ENCODE data around the gene GDA. TPM values are rescaled to one million over a fixed set of nuclear protein-coding genes. Genes with fewer than 3 reads are reported as not detected.

GDA gene
- total RNA-seq, 2 experiments from 2014 or later: not detected

DNA sequence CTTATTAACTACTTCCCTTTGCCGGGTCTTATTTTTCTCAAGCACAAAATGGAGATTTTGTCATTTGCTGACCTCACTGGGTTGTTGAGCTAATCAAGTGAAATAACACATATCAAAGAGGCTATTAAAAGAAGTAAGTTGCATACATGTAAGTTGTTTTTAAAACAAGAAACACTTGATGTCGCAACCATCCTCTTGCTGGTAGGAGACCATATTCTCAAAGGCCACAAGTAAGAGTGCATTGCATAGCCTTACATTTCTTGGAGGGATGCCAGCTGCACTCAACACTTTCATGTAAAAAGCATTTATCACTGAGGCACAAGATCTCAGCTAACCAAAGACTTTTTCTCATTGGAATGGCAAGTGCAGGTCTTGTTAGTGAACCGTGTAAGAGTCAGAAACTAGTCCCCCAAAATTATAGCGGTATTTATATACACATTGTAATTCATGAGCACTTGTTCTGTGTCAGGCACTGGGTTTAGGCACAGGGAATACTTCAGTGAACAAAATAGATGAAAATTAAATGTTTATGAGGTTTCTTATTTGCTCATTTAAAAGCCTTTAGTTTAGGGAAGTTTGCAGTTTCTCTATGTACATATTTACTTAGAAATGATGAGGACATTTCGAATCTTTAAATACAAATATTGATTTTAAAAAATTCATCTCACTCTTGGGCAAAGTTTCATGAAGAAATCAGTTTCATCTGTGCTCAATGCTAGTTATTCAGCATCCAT is 143.8 kb downstream of the GDA start:
- ATAC-seq: no peak
- Mint-ChIP-seq H3K27me3 (ENCODE audit: low read depth) (peaks cover 5% of the 10 kb centered on the region), H3K4me1 (ENCODE audit: low read depth) (no peaks in the 10 kb centered on the region), H3K36me3 (ENCODE audit: low read depth) (no peaks in the 10 kb centered on the region), H3K27ac (no peak overlapping the region), H3K4me3 (no peak overlapping the region), H3K9me3 (ENCODE audit: insufficient read depth) (no peaks in the 10 kb centered on the region)
- ChIA-PET POLR2A (no interaction called here), CTCF (interaction anchor here (0.7 to 3.1 kb wide), 9 partner anchors 10 to 530 kb away, joined by 3 to 12 read pairs (median 4); no protein-coding TSS in a partner anchor)
- no peak for DNase-seq

DNA sequence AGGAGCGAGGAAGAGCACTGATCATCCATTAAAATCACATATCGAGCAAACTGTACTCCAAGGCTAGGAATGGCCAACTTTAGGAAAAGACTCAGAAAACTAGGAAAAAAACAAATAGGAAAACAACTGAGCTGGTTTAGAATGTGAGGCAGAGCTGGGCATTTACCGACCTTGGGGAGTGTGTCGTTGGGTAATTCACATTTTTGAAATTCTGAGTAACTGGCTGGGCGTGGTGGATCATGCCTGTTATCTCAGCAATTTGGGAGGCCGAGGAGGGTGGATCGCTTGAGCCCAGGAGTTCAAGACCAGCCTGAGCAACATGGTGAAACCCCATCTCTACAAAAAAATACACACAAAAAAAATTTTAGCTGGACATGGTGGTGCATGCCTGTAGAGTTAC is 145.7 kb downstream of the GDA start:
- ChIA-PET POLR2A (interaction anchor here (0.6 kb wide), 1 partner anchor 329 kb away, joined by 3 read pairs; no protein-coding TSS in a partner anchor), CTCF (interaction anchor here (1.2 to 1.5 kb wide), 2 partner anchors 14 to 297 kb away, joined by 3 to 4 read pairs; no protein-coding TSS in a partner anchor)
- Mint-ChIP-seq H3K4me3 (no peak overlapping the region), H3K9me3 (ENCODE audit: insufficient read depth) (no peaks in the 10 kb centered on the region), H3K27ac (no peak overlapping the region), H3K4me1 (ENCODE audit: low read depth) (no peaks in the 10 kb centered on the region), H3K36me3 (ENCODE audit: low read depth) (peaks cover 1% of the 10 kb centered on the region), H3K27me3 (ENCODE audit: low read depth) (peaks cover 2% of the 10 kb centered on the region)
- no peak for ATAC-seq
- DNase-seq: no peak

DNA sequence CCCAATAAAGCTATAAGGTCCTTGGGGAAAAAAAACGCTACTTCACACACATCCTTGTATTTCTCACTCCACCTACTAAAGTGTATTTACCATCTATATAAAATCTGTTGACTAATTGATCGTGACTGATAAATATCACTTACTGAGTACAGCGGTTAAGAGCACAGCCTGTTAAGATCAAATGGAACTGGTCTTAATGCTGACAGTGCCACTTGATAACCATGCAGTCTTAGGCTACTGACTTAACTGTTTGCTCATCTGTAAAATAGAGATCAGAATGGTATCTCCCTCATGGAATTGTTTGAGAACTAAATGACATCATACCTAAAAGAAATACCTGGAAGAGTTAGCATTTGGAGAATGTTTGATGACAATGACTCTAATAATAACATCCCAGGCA is 148.3 kb downstream of the GDA start:
- Mint-ChIP-seq H3K27ac (no peak overlapping the region), H3K27me3 (ENCODE audit: low read depth) (peaks cover 2% of the 10 kb centered on the region), H3K4me3 (no peak overlapping the region), H3K9me3 (ENCODE audit: insufficient read depth) (no peaks in the 10 kb centered on the region), H3K4me1 (ENCODE audit: low read depth) (peaks cover 11% of the 10 kb centered on the region), H3K36me3 (ENCODE audit: low read depth) (peaks cover 5% of the 10 kb centered on the region)
- DNase-seq (no peak), ATAC-seq (no peak)
- CTCF ChIA-PET: interaction anchor here (1.3 to 1.5 kb wide), 2 partner anchors 9 to 16 kb away, joined by 4 to 6 read pairs; no protein-coding TSS in a partner anchor
- POLR2A ChIA-PET: no interaction called here

DNA sequence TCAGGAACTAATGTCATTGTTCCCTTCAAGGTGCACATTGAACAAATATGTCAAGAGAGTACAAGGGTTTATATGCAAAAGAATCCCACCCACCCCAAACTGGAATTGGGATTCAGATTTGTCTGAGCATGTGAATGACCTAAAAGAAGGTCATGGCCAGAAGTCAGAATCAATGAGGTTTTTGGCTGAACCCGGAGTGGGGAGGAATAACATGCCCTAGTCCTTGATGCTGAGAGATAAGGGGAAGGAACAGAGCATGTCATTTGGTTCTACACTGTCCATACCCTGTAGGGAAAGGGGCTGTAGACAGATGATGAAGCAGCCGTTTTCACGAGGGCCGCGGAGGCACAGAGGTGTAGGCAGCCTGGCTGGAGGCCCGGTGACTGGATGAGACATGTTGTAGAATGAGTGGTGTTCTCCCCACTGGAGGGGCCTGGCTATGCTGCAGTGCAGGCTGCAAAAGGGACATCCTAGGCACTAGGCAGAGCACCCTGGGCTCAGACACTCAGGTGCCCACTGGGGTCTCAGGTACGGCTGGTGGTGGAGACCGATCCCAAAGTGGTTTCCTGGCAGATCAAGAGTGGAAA is 149.9 kb downstream of the GDA start:
- POLR2A ChIA-PET: no interaction called here

DNA sequence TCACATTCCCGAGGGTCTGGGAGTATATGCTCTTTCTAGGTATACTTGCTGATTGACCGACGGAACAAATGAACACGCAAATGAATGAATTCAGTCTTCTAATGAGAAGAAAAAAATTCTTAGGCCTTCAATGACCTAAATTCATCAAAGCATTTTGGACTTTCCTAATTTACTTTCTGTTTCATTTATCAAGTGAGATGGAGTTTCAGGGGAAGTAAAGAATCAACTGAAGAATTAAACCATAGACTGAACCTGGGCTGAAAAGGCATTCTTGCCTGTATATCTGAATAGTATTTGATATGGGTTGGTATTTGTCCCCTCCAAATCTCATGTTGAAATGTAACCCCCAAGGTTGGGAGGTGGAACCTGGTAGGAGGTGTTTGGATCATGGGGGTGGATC is 151.6 kb downstream of the GDA start:
- Mint-ChIP-seq H3K27ac (no peak overlapping the region), H3K4me3 (no peak overlapping the region), H3K4me1 (ENCODE audit: low read depth) (peaks cover 20% of the 10 kb centered on the region), H3K9me3 (ENCODE audit: insufficient read depth) (no peaks in the 10 kb centered on the region), H3K27me3 (ENCODE audit: low read depth) (no peaks in the 10 kb centered on the region), H3K36me3 (ENCODE audit: low read depth) (peaks cover 5% of the 10 kb centered on the region)
- no peak for ATAC-seq
- ChIA-PET CTCF (interaction anchor here (0.8 to 1.2 kb wide), 3 partner anchors 12 to 289 kb away, joined by 3 to 4 read pairs (median 4); no protein-coding TSS in a partner anchor), POLR2A (no interaction called here)
- DNase-seq: no peak

More for the DNA sequence above, 149.9 kb downstream of the GDA start:
- H3K4me3 Mint-ChIP-seq: no peak overlapping the region
- peaks cover 11% of the 10 kb centered on the region for H3K4me1 Mint-ChIP-seq (ENCODE audit: low read depth)
- DNase-seq: no peak
- H3K9me3 Mint-ChIP-seq (ENCODE audit: insufficient read depth): no peaks in the 10 kb centered on the region
- ATAC-seq: no peak
- H3K36me3 Mint-ChIP-seq (ENCODE audit: low read depth): peaks cover 5% of the 10 kb centered on the region
- CTCF ChIA-PET: no interaction called here
- no peaks in the 10 kb centered on the region for H3K27me3 Mint-ChIP-seq (ENCODE audit: low read depth)
- no peak overlapping the region for H3K27ac Mint-ChIP-seq

Other genes with a start within 250 kb of the GDA start
- 10 to 100 TPM; 27.2 to 28.3 TPM for gene ABHD17B, start 238.2 kb upstream of the GDA start, total RNA-seq
- gene C9orf85, start 237.8 kb upstream of the GDA start, total RNA-seq: 10 to 100 TPM; 11.1 to 12.0 TPM
- not detected for gene C9orf57, start 88.8 kb upstream of the GDA start, total RNA-seq
- 10 to 100 TPM; 64.1 to 69.0 TPM for gene ZFAND5, start 215.8 kb downstream of the GDA start, total RNA-seq